Adrenal gland (tissue), 5 donors: ENCODE measurements around the gene L3HYPDH.

Experiments used
- POLR2A ChIP-seq, 2 donors: fragments of 450-650 bp; IDR thresholded peaks; one replicate each; pipeline ENCODE4 v1.6.1; 2017; ENCODE audit warnings: antibody characterized with exemption in 2 of 2, mild to moderate bottlenecking in 2 of 2, moderate library complexity in 1 of 2
- TF ChIP-seq, protein P1 (sequence below), 6 experiments: fragments of 450-650 bp in 4 of 6; fragments of 200-600 bp in 2 of 6; sonication (generic) in 1 of 6; IDR thresholded peaks; 1 replicate in 5 of 6; 2 replicates in 1 of 6; pipeline versions ENCODE4 v1.5.1 to v1.8.0; 2016 to 2021; ENCODE audit warnings: antibody characterized with exemption in 6 of 6, mild to moderate bottlenecking in 2 of 6, moderate library complexity in 1 of 6
- donor health status: DM: no; HTN: no; CAD: no.

DNA sequence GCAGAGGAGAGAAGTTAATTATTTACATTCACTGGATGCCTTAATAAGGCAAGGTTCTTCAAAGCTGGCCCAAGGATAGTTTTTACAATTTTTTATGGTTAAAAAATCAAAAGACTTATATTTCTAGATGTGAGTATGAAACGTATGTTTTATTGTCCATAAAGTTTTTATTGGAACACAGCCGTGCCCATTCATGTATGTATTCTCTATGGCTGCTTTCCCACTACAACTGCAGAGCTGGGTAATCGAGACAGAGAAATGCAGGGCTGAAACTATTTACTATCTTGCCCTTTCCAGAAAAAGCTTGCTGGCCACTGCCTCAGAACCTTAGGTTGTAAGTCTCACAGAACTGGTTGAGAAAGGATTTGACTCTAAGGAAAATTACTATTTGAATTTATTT, 16.5 kb upstream of the L3HYPDH start:
- no peak for TF ChIP-seq POLR2A (IDR thresholded peaks at IDR 0.05)
- TF ChIP-seq, protein P1, sequence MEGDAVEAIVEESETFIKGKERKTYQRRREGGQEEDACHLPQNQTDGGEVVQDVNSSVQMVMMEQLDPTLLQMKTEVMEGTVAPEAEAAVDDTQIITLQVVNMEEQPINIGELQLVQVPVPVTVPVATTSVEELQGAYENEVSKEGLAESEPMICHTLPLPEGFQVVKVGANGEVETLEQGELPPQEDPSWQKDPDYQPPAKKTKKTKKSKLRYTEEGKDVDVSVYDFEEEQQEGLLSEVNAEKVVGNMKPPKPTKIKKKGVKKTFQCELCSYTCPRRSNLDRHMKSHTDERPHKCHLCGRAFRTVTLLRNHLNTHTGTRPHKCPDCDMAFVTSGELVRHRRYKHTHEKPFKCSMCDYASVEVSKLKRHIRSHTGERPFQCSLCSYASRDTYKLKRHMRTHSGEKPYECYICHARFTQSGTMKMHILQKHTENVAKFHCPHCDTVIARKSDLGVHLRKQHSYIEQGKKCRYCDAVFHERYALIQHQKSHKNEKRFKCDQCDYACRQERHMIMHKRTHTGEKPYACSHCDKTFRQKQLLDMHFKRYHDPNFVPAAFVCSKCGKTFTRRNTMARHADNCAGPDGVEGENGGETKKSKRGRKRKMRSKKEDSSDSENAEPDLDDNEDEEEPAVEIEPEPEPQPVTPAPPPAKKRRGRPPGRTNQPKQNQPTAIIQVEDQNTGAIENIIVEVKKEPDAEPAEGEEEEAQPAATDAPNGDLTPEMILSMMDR (IDR thresholded peaks at IDR 0.05): no peak
